AG04450 (cell line): Measurements from ENCODE around the gene ST6GALNAC3. TPM values are rescaled to one million over a fixed set of nuclear protein-coding genes. Genes with fewer than 3 reads are reported as not detected.
"Not testable (repeated sequence)": the region's sequence is repeated elsewhere in the genome, so short reads cannot be mapped to it uniquely, and the experiment has no call there.

Experiments used
- CTCF ChIA-PET: fragments of 300-600, 350-600 bp; formaldehyde crosslinking; extraction: SDS; loops from one replicate; lab custom pipeline; 2022; ENCODE audit warnings: antibody characterized with exemption, inconsistent platforms; lab: Charles Lee
- POLR2A ChIA-PET: fragments of 350-600 bp; formaldehyde crosslinking; extraction: SDS; loops from one replicate; lab custom pipeline; 2021; ENCODE audit warnings: antibody characterized with exemption, inconsistent platforms; lab: Yijun Ruan, JAX
- DNase-seq: peaks from one replicate; pipeline ENCODE4 v3.0.0-alpha.2; 2011; ENCODE audit warnings: low read depth, low spot score
- H3K27ac ChIP-seq: one replicate; pipeline ENCODE4 v1.5.1; 2012; ENCODE audit warnings: low read depth, low read length, control low read depth
- H3K27me3 ChIP-seq: one replicate; pipeline ENCODE4 v1.6.0; 2012; ENCODE audit warnings: low read length; ENCODE audit not compliant: control insufficient read depth, insufficient read depth
- H3K4me3 ChIP-seq: 2 replicates; pipeline ENCODE4 v1.5.1; 2011; ENCODE audit warnings: mild to moderate bottlenecking, low read depth, low read length, control low read depth
- H3K9me3 ChIP-seq: 2 replicates; pipeline ENCODE4 v1.5.1; 2012; ENCODE audit warnings: low read length; ENCODE audit not compliant: control insufficient read depth, insufficient read depth
- CTCF ChIP-seq: IDR thresholded peaks from 2 replicates; pipeline ENCODE4 v1.5.1; 2011; ENCODE audit warnings: low read depth, low read length, control low read depth, inconsistent platforms
- polyA plus RNA-seq: library from polyadenylated mRNA; depleted of rRNA; stranded (reverse); fragments of >200 nt; gene quantifications from 2 replicates; pipeline ENCODE4 v1.2.3, GENCODE V29; 2011

Gene ST6GALNAC3
- polyA plus RNA-seq, 1 experiment: 2.1 TPM

GRCh38 chr1:76113446-76113845 lies 38.9 kb downstream of the ST6GALNAC3 start:
- no peak for DNase-seq
- POLR2A ChIA-PET: no interaction called here
- Histone ChIP-seq H3K9me3 (peaks cover 5% of the 10 kb centered on the region; the same call in 1 of the 2 replicates), H3K27me3 (no peaks in the 10 kb centered on the region), H3K27ac (no peak overlapping the region), H3K4me3 (no peak overlapping the region)
- CTCF ChIA-PET: interaction anchor here (0.6 kb wide), 1 partner anchor 121 kb away, joined by 4 read pairs; no protein-coding TSS in a partner anchor
- no peak for TF ChIP-seq CTCF

- no peak for DNase-seq
- H3K9me3 ChIP-seq: peaks cover 5% of the 10 kb centered on the region; the same call in 1 of the 2 replicates
- no peak for TF ChIP-seq CTCF
- H3K27me3 ChIP-seq: no peaks in the 10 kb centered on the region
- POLR2A ChIA-PET: no interaction called here
- H3K4me3 ChIP-seq: no peak overlapping the region
- H3K27ac ChIP-seq: no peak overlapping the region
- CTCF ChIA-PET: interaction anchor here (1.1 kb wide), 1 partner anchor 10 kb away, joined by 3 read pairs; no protein-coding TSS in a partner anchor
Measured at GRCh38 chr1:76115171-76115570, 40.6 kb downstream of the ST6GALNAC3 start.

GRCh38 chr1:76121850-76122249 lies 47.3 kb downstream of the ST6GALNAC3 start:
- POLR2A ChIA-PET: no interaction called here

GRCh38 chr1:76122271-76122670 lies 47.7 kb downstream of the ST6GALNAC3 start:
- no peak for TF ChIP-seq CTCF
- Histone ChIP-seq H3K27me3 (no peaks in the 10 kb centered on the region), H3K27ac (no peak overlapping the region), H3K9me3 (no peaks in the 10 kb centered on the region), H3K4me3 (no peak overlapping the region)
- ChIA-PET CTCF (interaction anchor here (0.9 kb wide), 1 partner anchor 32 kb away, joined by 3 read pairs; no protein-coding TSS in a partner anchor), POLR2A (no interaction called here)
- DNase-seq: no peak

More at GRCh38 chr1:76121850-76122249, 47.3 kb downstream of the ST6GALNAC3 start:
- Histone ChIP-seq H3K27ac (no peak overlapping the region), H3K4me3 (no peak overlapping the region), H3K27me3 (no peaks in the 10 kb centered on the region), H3K9me3 (no peaks in the 10 kb centered on the region)
- CTCF ChIA-PET: interaction anchor here (0.9 kb wide), 1 partner anchor 32 kb away, joined by 3 read pairs; no protein-coding TSS in a partner anchor
- no peak for TF ChIP-seq CTCF
- no peak for DNase-seq

GRCh38 chr1:76123411-76124064 lies 49.0 kb downstream of the ST6GALNAC3 start:
- DNase-seq, H3K9me3 ChIP-seq, H3K27me3 ChIP-seq, H3K4me3 ChIP-seq, H3K27ac ChIP-seq: not testable (repeated sequence)
- CTCF ChIA-PET: interaction anchor here (0.7 kb wide), 1 partner anchor 133 kb away, joined by 5 read pairs; no protein-coding TSS in a partner anchor
- POLR2A ChIA-PET: interaction anchor here (0.7 kb wide), 1 partner anchor 49 kb away, joined by 7 read pairs; the partner anchor contains the start of gene ST6GALNAC3
